Eye (tissue), 1 donor: ENCODE measurements around the gene C15orf39.
"Not testable (repeated sequence)": the region's sequence is repeated elsewhere in the genome, so short reads cannot be mapped to it uniquely, and the experiment has no call there.

Experiments
- DNase-seq: peaks from one replicate; pipeline ENCODE4 v3.0.0-alpha.2; 2015

The C15orf39 gene

GRCh38 chr15:75213212-75213767 is 11.6 kb downstream of the C15orf39 start:
- DNase-seq, result no peak

DNA sequence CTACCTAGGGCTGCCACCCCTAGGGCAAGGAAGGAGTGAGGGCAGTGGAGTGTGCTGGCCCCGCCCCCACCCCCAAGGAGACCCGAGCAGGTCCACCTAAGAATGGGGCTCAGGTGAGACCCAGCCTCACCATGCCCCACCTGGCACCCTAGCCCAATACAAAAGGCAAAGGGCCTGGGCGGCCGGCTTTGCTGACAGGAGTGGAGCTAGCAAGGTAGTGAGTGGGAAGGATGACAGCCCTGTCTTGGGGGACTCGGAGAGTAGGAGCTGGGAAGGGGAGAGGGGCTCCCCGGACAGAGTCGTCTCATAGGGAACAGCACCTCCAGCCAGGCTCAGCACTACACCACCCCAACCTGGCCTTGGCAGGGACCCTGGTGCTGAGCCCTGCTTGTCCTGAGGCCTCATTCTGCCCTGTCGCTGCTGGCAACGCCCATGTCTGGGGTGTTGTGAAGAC is 12.1 kb downstream of the C15orf39 start:
- DNase-seq, result no peak

- DNase-seq, result no peak
Observed at GRCh38 chr15:75214293-75215096, 12.8 kb downstream of the C15orf39 start.

DNA sequence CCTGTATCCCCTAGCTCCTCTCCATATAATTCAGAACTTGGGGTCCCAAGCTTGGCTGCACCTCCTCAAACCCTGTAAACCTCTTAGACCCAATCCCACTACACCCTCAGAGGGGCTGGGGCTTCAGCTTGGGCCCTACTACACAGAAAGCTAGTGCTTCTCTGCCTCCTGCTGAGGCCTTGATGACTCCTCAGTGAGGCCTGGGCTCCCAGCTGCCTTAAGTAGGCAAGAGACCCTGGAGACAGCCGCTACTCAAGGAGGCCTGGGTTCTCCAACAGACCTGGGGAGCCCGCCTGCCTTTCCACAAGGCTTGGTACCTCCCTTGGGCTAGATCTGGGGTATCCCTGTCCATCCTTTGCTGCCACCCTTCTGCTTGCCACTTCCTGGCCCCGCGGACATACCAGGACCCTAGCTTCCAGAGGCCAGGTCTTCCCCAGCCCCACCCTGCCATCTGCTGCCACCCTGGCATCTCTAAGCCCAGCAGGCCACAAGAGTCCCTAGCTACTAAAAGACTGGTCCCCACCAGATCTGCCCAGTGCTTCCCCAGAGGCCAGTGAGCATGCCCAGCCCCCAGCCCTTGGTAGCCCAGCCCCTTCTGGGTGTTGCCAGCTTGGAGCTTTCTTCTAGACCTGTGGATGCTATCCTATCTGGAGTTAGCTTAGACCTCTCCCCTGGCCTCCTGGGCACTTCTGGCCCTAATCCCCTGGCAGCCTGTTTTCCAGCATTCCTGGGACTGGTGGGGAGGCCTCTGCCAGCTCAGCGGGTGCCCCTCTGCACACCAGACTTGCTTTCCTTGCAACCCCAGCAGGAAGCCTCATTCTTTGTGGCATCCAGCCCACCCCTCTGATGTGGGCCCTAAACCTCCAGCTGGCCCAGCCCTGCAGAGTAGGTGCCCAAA is 13.7 kb downstream of the C15orf39 start:
- DNase-seq, result no peak

GRCh38 chr15:75217012-75217411 is 15.3 kb downstream of the C15orf39 start:
- no peak for DNase-seq

DNA sequence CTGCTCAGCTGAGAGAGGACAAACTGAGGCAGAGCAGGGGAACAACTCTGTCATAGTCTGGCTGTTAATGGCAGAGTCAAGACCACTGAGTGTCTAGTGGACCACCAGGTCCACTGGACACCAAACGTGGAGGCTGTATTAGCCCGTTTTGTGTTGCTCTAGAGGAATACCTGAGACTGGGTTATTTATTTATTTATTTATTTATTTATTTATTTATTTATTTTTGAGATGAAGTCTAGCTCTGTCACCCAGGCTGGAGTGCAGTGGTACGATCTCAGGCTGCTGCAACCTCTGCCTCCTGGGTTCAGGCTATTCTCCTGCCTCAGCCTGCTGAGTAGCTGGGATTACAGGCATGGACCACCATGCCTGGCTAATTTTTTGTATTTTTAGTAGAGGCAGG is 15.9 kb downstream of the C15orf39 start:
- not testable (repeated sequence) for DNase-seq

DNA sequence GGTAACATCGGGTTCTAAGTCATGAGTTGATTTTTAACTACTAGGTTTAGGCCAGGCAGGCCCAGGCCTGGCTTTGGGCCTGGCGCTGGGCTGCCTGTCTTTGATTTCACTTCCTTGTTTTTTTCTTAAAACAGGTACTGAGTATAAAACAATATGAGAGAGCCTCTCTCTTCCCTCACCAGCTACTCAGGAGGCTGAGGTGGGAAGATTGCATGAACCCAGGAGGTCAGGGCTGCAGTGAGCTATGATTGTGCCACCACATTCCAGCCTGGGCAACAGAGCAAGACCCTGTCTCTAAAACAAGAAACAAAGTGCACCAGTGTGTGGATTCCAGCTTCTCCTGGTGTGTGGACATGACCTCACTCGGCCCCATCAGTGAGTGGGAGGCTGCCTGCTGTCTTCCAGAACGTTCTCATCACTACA is 17.8 kb downstream of the C15orf39 start:
- DNase-seq, result not testable (repeated sequence)

DNA sequence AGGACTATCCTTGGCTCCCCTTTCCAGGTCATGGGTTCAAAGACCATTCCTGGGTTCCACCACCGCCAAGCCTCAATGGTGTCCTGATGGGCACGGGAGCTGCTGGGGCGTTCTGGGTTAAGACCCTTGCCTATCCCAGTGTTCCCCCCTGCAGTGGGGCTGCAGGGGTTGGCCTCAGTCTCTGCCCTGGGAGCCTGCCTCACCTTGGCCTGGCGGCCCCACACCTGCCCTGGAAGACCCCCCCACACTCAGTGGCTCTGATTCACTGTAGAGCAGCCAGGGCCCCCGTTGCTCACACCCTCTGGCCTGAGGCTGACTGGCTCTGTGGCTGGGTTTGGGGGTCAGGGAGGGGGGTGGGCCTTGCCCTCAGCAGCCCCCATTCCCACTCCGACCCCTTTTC is 22.0 kb downstream of the C15orf39 start:
- DNase-seq, result no peak

DNA sequence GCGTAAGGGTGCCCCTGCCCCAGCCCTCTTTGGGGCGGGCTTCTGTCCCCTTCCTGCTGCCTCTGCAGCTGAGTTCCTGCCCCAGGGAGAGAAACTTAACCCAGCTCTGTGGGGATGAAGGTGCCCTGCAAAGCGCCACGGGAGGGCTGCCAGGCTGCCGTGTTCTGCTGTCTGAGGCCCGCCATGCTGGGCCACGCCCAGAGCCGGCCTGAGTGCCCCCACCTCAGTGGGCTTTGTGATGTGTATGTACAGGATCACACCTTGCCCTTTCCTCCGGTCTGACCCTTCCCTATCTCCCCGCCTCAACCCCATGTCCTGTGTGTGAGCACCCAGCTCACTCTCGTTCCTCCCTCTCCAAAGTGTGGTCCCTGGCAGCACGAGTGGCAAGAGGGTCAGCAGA is 22.6 kb downstream of the C15orf39 start:
- DNase-seq, result no peak

- not testable (repeated sequence) for DNase-seq
Observed at GRCh38 chr15:75225102-75225836, 23.6 kb downstream of the C15orf39 start.

GRCh38 chr15:75225951-75226732 is 24.5 kb downstream of the C15orf39 start:
- DNase-seq, result no peak

GRCh38 chr15:75227112-75227511 is 25.4 kb downstream of the C15orf39 start:
- not testable (repeated sequence) for DNase-seq

DNA sequence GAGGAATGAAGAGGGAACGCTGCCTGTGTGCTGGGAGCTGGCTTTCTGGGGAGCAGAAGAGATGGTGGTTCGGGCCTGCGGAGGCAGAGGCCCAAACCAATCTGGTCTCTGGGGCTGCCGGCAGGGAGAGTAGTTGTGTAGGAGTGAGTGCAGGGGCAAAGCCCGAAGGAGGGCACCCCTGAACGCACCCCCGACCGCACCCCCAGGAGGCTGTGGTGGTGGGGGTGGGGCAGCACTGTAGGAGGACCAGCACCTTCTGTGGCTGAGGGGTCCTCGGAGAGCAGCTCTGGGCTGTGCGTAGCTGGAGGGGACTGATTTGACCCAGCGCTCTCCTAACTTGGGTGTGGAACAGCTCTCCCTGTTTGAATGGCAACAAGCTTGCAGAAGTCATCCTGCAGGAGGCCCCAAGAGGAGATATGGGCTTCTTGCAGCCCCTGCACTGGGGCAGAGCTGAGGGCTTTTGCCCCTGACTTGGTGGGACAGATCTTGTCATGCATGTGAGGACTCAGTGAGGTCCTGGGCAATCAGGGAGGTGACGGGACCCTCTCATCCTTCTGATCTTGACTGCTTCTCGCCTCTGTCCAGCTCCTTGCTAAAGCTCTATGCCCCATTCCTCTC is 26.1 kb downstream of the C15orf39 start:
- DNase-seq, result no peak

DNA sequence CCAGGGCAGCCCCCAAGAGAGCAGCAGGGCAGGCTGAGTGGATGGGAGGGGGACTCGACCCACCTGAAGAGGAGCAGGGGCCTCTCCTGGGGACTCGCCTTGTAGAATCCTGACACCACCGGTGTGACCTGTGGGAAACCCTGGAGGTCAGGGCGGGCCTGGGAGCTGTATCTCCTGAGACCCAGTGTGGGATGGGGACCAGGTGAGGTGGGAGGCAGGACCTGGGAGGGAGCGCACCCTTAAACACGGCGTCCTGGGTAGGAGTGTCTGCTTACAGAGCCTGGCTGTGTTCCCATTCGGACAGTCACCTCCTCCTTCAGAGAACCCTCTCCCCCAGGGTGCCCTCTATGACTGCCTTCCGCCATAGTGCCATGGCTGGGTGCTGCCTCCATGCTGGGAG is 27.1 kb downstream of the C15orf39 start:
- no peak for DNase-seq

GRCh38 chr15:75229191-75230015 is 27.7 kb downstream of the C15orf39 start:
- DNase-seq, result no peak

DNA sequence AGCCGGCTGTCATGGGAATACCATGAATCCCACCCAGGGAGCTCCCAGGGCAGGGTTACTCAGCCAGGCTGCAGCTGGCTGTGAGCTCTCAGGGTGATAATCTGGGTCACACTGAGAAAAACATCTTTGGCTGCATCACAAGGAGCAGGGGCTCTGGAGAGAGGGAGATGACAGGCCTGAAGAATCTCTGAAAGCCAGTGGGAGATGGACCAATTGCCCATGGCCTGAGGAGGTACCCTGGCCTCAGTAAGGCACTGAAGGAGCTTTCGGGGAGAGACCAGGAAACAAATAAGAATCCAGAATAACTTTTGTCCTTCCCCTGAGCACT is 28.3 kb downstream of the C15orf39 start:
- DNase-seq, result no peak

DNA sequence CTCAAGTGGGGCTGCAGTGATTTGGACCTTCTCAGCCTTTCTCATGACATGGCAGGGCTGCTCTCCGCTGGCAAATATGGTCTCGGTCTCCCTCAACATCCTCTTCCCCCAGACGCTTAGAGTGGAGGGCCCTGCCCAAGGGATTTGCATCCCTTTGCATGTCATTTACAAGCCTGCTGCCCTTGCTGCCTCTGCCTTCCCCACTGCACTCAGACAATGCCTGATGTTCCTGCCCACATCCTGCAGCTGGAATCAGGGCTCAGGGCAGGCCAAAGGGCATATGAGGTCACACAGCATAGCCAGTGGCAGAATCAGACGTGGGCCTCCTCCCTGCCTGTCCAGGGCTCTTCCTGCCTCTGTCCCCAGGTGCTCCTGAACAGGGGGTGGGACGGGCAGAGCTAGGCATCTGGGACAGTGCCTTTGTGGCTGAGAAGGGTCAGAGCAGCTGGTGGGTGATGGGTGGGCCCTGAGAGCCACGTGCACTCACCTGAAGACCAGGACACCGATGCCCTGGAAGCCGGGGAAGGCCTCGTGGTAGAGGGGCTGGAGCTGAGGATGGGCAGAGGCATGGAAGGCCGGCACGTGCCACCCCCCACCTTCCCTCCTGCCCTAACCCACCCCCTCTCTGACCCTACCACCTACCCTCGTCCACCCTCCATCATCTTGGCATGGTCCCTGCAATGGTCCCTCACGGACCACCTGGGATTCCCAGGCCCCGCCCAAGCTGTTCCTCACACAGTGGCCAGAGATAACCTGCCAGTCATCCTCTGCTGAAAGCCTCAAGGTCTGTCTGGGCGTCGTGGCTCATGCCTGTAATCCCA is 29.1 kb downstream of the C15orf39 start:
- DNase-seq, result no peak

DNA sequence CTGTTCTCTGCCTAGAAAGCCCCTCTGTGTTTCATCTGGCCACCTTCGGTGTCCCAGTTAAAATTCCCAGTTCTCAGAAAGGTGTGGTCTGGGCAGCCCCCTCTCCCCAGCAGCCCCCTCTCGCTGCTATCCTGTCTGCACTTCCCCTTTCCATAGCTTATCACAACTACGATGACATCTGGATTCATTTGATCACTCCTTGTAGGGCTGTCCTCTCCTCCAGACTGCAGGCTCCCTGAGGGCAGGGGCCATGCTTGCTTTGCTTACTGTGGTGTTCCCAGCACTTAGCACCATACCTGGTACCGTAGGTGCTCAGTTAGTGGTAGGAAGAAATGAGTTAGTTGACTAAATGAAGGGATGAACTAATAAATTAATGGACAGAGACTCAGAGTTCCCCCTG is 30.2 kb downstream of the C15orf39 start:
- DNase-seq, result no peak

- DNase-seq, result no peak
Observed at GRCh38 chr15:75232252-75232813, 30.7 kb downstream of the C15orf39 start.
